Mesenchymal stem cell (in vitro differentiated cells and primary cell): ENCODE results near the gene COQ9.

ENCODE experiments used
- DNase-seq: peaks from one replicate; pipeline ENCODE4 v3.0.0-alpha.2; 2013
- H2AFZ ChIP-seq: one replicate; pipeline ENCODE4 v1.6.1; 2013; ENCODE audit warnings: low read depth, mild to moderate bottlenecking, control low read depth, inconsistent platforms, low read length, moderate library complexity
- H2AK5ac ChIP-seq: 2 replicates; pipeline ENCODE4 v1.6.1; 2013; ENCODE audit warnings: low read length, moderate library complexity, mild to moderate bottlenecking, inconsistent platforms; ENCODE audit not compliant: severe bottlenecking
- H2BK120ac ChIP-seq: one replicate; pipeline ENCODE4 v1.6.1; 2013; ENCODE audit warnings: low read depth, mild to moderate bottlenecking, inconsistent platforms, low read length, moderate library complexity
- H2BK12ac ChIP-seq, 2 experiments: one replicate each; pipeline ENCODE4 v1.6.1; 2013; ENCODE audit warnings: inconsistent platforms in 2 of 2, low read length in 2 of 2, mild to moderate bottlenecking in 2 of 2, moderate library complexity in 2 of 2, control low read depth in 1 of 2
- H2BK15ac ChIP-seq: one replicate; pipeline ENCODE4 v1.6.1; 2013; ENCODE audit warnings: mild to moderate bottlenecking, low read depth, inconsistent platforms; ENCODE audit not compliant: poor library complexity, severe bottlenecking
- H2BK5ac ChIP-seq: 2 replicates; pipeline ENCODE4 v1.6.1; 2013; ENCODE audit warnings: low read depth, mild to moderate bottlenecking, low read length, control low read depth, inconsistent platforms; ENCODE audit not compliant: poor library complexity, severe bottlenecking
- H3K14ac ChIP-seq, 2 experiments: one replicate each; pipeline ENCODE4 v1.6.1; 2013; ENCODE audit warnings: inconsistent platforms in 2 of 2, low read length in 2 of 2, control low read depth in 1 of 2, mild to moderate bottlenecking in 1 of 2, moderate library complexity in 1 of 2
- H3K18ac ChIP-seq, 2 experiments: one replicate each; pipeline ENCODE4 v1.6.1; 2013; ENCODE audit warnings: inconsistent platforms in 2 of 2, low read length in 2 of 2, control low read depth in 1 of 2, low read depth in 1 of 2, mild to moderate bottlenecking in 1 of 2
- H3K23ac ChIP-seq, 2 experiments: one replicate each; pipeline ENCODE4 v1.6.1; 2013; ENCODE audit warnings: inconsistent platforms in 2 of 2, low read length in 2 of 2, mild to moderate bottlenecking in 2 of 2, moderate library complexity in 2 of 2, control low read depth in 1 of 2
- H3K27ac ChIP-seq: 2 replicates; pipeline ENCODE4 v1.5.1; 2013; ENCODE audit warnings: mild to moderate bottlenecking, moderate library complexity, low read length, control low read depth, inconsistent platforms; ENCODE audit not compliant: poor library complexity, severe bottlenecking
- H3K27me3 ChIP-seq, 2 experiments: 2 replicates each; pipeline versions ENCODE4 v1.6.1 to v1.7.0; 2013; ENCODE audit warnings: low read length in 2 of 2, mild to moderate bottlenecking in 2 of 2, moderate library complexity in 2 of 2, control low read depth in 1 of 2, inconsistent platforms in 1 of 2; ENCODE audit not compliant: control insufficient read depth in 1 of 2, insufficient read depth in 1 of 2
- H3K36me3 ChIP-seq, 2 experiments: 2 replicates each; pipeline versions ENCODE4 v1.6.1 to v1.7.0; 2013; ENCODE audit warnings: low read length in 2 of 2, control low read depth in 1 of 2, inconsistent platforms in 1 of 2, low read depth in 1 of 2, mild to moderate bottlenecking in 1 of 2; ENCODE audit not compliant: insufficient read depth in 2 of 2, control insufficient read depth in 1 of 2
- H3K4ac ChIP-seq, 2 experiments: one replicate each; pipeline ENCODE4 v1.6.1; 2013; ENCODE audit warnings: inconsistent platforms in 2 of 2, low read length in 2 of 2, mild to moderate bottlenecking in 2 of 2, moderate library complexity in 2 of 2, control low read depth in 1 of 2, low read depth in 1 of 2
- H3K4me1 ChIP-seq: 2 replicates; pipeline ENCODE4 v1.6.1; 2013; ENCODE audit warnings: low read depth, low read length, control low read depth; ENCODE audit not compliant: control insufficient read depth, insufficient read depth
- H3K4me2 ChIP-seq: 2 replicates; pipeline ENCODE4 v1.6.1; 2013; ENCODE audit warnings: low read length, mild to moderate bottlenecking, inconsistent platforms; ENCODE audit not compliant: poor library complexity, severe bottlenecking
- H3K4me3 ChIP-seq, 2 experiments: 2 replicates each; pipeline versions ENCODE4 v1.5.1 to v1.7.0; 2013; ENCODE audit warnings: low read length in 2 of 2, mild to moderate bottlenecking in 2 of 2, control low read depth in 1 of 2, low read depth in 1 of 2; ENCODE audit not compliant: insufficient read depth in 1 of 2
- H3K79me1 ChIP-seq: replicated peaks from 2 replicates; pipeline ENCODE4 v1.6.1; 2013; ENCODE audit warnings: mild to moderate bottlenecking, control low read depth, low read length, inconsistent platforms; ENCODE audit not compliant: poor library complexity, severe bottlenecking
- H3K9ac ChIP-seq: 2 replicates; pipeline ENCODE4 v1.7.0; 2013; ENCODE audit warnings: mild to moderate bottlenecking, low read length, moderate library complexity
- H3K9me3 ChIP-seq: 2 replicates; pipeline ENCODE4 v1.7.0; 2013; ENCODE audit warnings: mild to moderate bottlenecking, low read length; ENCODE audit not compliant: control insufficient read depth
- H4K8ac ChIP-seq: one replicate; pipeline ENCODE4 v1.6.1; 2013; ENCODE audit warnings: inconsistent platforms, mild to moderate bottlenecking, low read length, moderate library complexity
- H4K91ac ChIP-seq: one replicate; pipeline ENCODE4 v1.6.1; 2013; ENCODE audit warnings: mild to moderate bottlenecking, low read length, inconsistent platforms
- WGBS: methylation state at CpG from one replicate; pipeline ENCODE4 v1.1.7; 2013; ENCODE audit warnings: mixed read lengths; 5-methylcytosine and 5-hydroxymethylcytosine counted together

Gene COQ9

GRCh38 chr16:57510016-57510871, 63.0 kb downstream of the COQ9 start:
- H4K91ac ChIP-seq, result peak overlapping the region; percentile 65
- H3K9ac ChIP-seq, result no peak overlapping the region
- H3K27ac ChIP-seq, result no peak overlapping the region
- H3K4me3 ChIP-seq, result no peak overlapping the region
- peak overlapping the region; percentile 33 for H2AFZ ChIP-seq
- no peak overlapping the region for H3K4me2 ChIP-seq
- peaks cover 4 to 16% of the 10 kb centered on the region in 2 experiments for H3K36me3 ChIP-seq
- H3K9me3 ChIP-seq, result no peaks in the 10 kb centered on the region
- H3K4ac ChIP-seq, result peak overlapping the region; percentile 3 to 32
- H3K14ac ChIP-seq, result peak overlapping the region in 1 of 2 experiments; percentile 51
- H3K18ac ChIP-seq, result peak overlapping the region; percentile 55 to 71
- peak overlapping the region; percentile 61 for H2AK5ac ChIP-seq
- peak overlapping the region; percentile 31 to 85 for H2BK12ac ChIP-seq
- no peak overlapping the region for H2BK120ac ChIP-seq
- no peak for DNase-seq
- H3K4me1 ChIP-seq, result peaks cover 44% of the 10 kb centered on the region
- no peak overlapping the region for H2BK5ac ChIP-seq
- H4K8ac ChIP-seq, result peak overlapping the region; percentile 63
- no peaks in the 10 kb centered on the region for H3K79me1 ChIP-seq
- peak overlapping the region; percentile 71 for H2BK15ac ChIP-seq
- H3K27me3 ChIP-seq, result peaks cover 0 to 30% of the 10 kb centered on the region in 2 experiments
- 21% methylated on average over 9 of the region's 10 CpGs for WGBS
- H3K23ac ChIP-seq, result no peak overlapping the region
